SK-N-SH treated with all-trans-retinoic acid at 6 μM for 48 hours (cell line): ENCODE results near the gene GSG1L.

Experiments used
- ATAC-seq: fragments of 200-7000 bp; cut with Tn5 transposase; 3 replicates; pipeline ENCODE4 v1.9.1; 2020; ENCODE audit warnings: mild to moderate bottlenecking, moderate library complexity
- BACH2 ChIP-seq: fragments of 250-450 bp; sonication (Bioruptor Pico); IDR thresholded peaks from 2 replicates; pipeline ENCODE4 v1.9.0; 2021; ENCODE audit warnings: mild to moderate bottlenecking, borderline replicate concordance
- CSDC2 ChIP-seq: fragments of 250-450 bp; sonication (Bioruptor Pico); IDR thresholded peaks from 2 replicates; pipeline ENCODE4 v1.5.0; 2020; ENCODE audit warnings: mild to moderate bottlenecking, moderate library complexity
- ESRRG ChIP-seq: fragments of 250-450 bp; sonication (Bioruptor Pico); IDR thresholded peaks from 2 replicates; pipeline ENCODE4 v1.6.1; 2021; ENCODE audit warnings: mild to moderate bottlenecking
- ISL1 ChIP-seq: fragments of 250-450 bp; sonication (Bioruptor Pico); IDR thresholded peaks from 2 replicates; pipeline ENCODE4 v2.1.2; 2022; ENCODE audit warnings: mild to moderate bottlenecking, moderate library complexity
- OSR1 ChIP-seq: fragments of 250-450 bp; sonication (Bioruptor Pico); IDR thresholded peaks from 2 replicates; pipeline ENCODE4 v1.8.0; 2022; ENCODE audit warnings: moderate library complexity, mild to moderate bottlenecking, inconsistent platforms
- PPARA ChIP-seq: fragments of 250-450 bp; sonication (Bioruptor Pico); IDR thresholded peaks from 2 replicates; pipeline ENCODE4 v1.5.0; 2020; ENCODE audit warnings: mild to moderate bottlenecking, borderline replicate concordance
- RARB ChIP-seq: fragments of 250-450 bp; sonication (Bioruptor Pico); IDR thresholded peaks from 2 replicates; pipeline ENCODE4 v1.8.0; 2021; ENCODE audit warnings: mild to moderate bottlenecking, moderate library complexity
- SNAI2 ChIP-seq: fragments of 250-450 bp; sonication (Bioruptor Pico); IDR thresholded peaks from 2 replicates; pipeline ENCODE4 v1.5.0; 2020; ENCODE audit warnings: mild to moderate bottlenecking, moderate library complexity
- TCF4 ChIP-seq: fragments of 250-450 bp; sonication (Bioruptor Pico); IDR thresholded peaks from 2 replicates; pipeline ENCODE4 v1.8.0; 2021; ENCODE audit warnings: mild to moderate bottlenecking, moderate library complexity, borderline replicate concordance
- TOX ChIP-seq: fragments of 250-450 bp; sonication (Bioruptor Pico); IDR thresholded peaks from 2 replicates; pipeline ENCODE4 v1.8.0; 2021; ENCODE audit warnings: mild to moderate bottlenecking, moderate library complexity, borderline replicate concordance
- ZC3H10 ChIP-seq: fragments of 250-450 bp; sonication (Bioruptor Pico); IDR thresholded peaks from 2 replicates; pipeline ENCODE4 v1.5.1; 2021; ENCODE audit warnings: mild to moderate bottlenecking, moderate library complexity
- ZFP3 ChIP-seq: fragments of 250-450 bp; sonication (Bioruptor Pico); IDR thresholded peaks from 2 replicates; pipeline ENCODE4 v1.5.0; 2020; ENCODE audit warnings: mild to moderate bottlenecking, moderate library complexity
- ZFP30 ChIP-seq: fragments of 450-650 bp; formaldehyde crosslinking; IDR thresholded peaks from 2 replicates; pipeline ENCODE4 v1.5.0; 2022; ENCODE audit warnings: mild to moderate bottlenecking, moderate library complexity
- ZNF565 ChIP-seq: fragments of 450-650 bp; formaldehyde crosslinking; conservative IDR thresholded peaks from 2 replicates; pipeline ENCODE4 v1.5.0; 2020; ENCODE audit warnings: low read depth, mild to moderate bottlenecking, moderate library complexity
- ZNF70 ChIP-seq: fragments of 450-650 bp; formaldehyde crosslinking; IDR thresholded peaks from 2 replicates; pipeline ENCODE4 v1.5.0; 2020; ENCODE audit warnings: mild to moderate bottlenecking, moderate library complexity
- ZNF8 ChIP-seq: fragments of 450-650 bp; formaldehyde crosslinking; IDR thresholded peaks from 2 replicates; pipeline ENCODE4 v1.5.0; 2020; ENCODE audit warnings: mild to moderate bottlenecking, moderate library complexity
- TF ChIP-seq, protein P1 (sequence below): fragments of 250-450 bp; sonication (Bioruptor Pico); IDR thresholded peaks from 2 replicates; pipeline ENCODE4 v1.8.0; 2020; ENCODE audit warnings: mild to moderate bottlenecking, moderate library complexity, borderline replicate concordance
- TF ChIP-seq, protein P2 (sequence below): fragments of 250-450 bp; sonication (Bioruptor Pico); IDR thresholded peaks from 2 replicates; pipeline ENCODE4 v1.5.1; 2021; ENCODE audit warnings: mild to moderate bottlenecking, moderate library complexity
- TF ChIP-seq, protein P3 (sequence below): fragments of 250-450 bp; sonication (Bioruptor Pico); IDR thresholded peaks from 2 replicates; pipeline ENCODE4 v1.8.0; 2021; ENCODE audit warnings: low read depth, mild to moderate bottlenecking, moderate library complexity, borderline replicate concordance

GSG1L gene

DNA sequence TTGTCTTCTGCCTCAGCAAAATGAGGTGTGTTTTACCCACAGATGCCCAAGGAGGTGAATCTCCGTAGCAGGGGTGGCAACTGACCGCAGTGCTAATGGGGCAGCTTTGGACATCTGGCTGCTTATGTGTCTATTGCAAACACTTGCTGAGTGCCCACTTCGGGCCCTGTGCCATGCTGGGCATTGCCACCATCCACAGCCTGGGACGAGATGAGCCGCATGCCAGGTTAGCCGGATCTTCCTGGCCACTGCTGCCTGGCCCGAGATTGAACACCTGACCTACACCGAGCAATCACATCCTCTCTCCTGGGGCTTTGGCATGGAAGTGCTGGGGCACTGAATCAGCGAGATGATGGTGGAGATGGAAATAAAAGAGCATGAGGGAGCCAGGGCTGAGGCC is 238.7 kb downstream of the GSG1L start:
- TF ChIP-seq, protein P1, sequence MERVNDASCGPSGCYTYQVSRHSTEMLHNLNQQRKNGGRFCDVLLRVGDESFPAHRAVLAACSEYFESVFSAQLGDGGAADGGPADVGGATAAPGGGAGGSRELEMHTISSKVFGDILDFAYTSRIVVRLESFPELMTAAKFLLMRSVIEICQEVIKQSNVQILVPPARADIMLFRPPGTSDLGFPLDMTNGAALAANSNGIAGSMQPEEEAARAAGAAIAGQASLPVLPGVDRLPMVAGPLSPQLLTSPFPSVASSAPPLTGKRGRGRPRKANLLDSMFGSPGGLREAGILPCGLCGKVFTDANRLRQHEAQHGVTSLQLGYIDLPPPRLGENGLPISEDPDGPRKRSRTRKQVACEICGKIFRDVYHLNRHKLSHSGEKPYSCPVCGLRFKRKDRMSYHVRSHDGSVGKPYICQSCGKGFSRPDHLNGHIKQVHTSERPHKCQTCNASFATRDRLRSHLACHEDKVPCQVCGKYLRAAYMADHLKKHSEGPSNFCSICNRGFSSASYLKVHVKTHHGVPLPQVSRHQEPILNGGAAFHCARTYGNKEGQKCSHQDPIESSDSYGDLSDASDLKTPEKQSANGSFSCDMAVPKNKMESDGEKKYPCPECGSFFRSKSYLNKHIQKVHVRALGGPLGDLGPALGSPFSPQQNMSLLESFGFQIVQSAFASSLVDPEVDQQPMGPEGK (CRISPR knock-in tag), result no peak
- no peak for ATAC-seq

DNA sequence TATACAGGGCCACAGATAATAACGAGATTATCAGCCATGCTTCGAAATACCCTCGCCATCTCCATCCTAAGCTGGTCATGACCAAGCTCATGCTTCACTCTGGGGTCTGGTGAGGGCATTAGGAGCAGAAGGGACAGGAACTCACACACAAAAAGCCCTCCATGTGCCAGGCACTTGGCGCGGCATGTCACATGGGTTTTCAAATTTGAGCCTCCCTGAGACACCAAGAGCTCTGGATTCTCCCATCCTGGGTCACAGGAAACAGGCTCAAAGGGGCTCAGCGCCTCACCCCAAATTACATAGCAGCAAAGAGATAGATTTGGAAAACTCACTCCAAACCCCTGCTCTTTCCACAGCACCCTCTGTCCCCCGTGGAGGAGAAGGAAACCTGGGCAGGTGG is 239.5 kb downstream of the GSG1L start:
- TF ChIP-seq BACH2 (CRISPR knock-in tag) (no peak), SNAI2 (no peak)
- no peak for ATAC-seq

DNA sequence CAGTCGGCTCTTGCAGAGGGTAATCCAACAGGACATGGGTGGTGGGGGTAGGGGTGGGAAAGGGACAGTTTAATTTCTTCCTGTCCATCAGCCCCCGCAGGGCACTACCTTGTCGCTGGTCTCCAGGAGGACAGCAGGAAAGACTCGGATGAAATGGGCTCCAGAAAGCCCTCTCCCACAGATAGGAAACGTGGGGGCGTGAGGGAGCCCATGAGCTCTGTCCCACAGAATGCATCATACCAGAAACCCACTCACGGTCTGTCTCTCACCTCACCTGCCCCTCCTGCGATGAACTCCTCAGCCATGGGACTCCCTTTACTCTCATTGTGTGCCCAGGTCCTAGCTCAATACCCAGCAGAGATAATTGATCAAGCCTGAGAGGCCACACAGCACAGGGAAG is 240.1 kb downstream of the GSG1L start:
- ATAC-seq, result no peak
- TF ChIP-seq SNAI2 (no peak), ZNF70 (no peak), ISL1 (CRISPR knock-in tag) (no peak), ZC3H10 (CRISPR knock-in tag) (no peak), RARB (CRISPR knock-in tag) (no peak)

DNA sequence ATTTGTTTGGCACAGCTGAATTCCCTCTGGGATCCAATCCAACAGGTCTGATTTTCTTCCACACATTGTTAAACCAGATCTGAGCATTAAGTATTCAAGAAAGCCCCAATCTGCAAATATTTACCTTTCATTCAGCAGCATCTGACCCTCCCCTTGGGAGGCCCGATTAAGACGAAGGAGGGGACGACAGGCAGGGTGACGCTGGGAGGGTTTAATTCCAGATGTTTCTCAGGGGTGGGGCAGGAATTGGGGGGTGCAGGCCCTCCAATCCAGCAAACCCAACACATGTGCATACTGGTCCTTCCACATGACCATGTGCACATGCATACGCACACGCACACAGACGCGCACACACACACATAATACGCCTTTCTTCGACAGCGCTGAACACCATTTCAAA is 240.5 kb downstream of the GSG1L start:
- no peak for TF ChIP-seq TCF4 (CRISPR knock-in tag)
- TF ChIP-seq ESRRG (CRISPR knock-in tag), result no peak
- TF ChIP-seq OSR1 (CRISPR knock-in tag), result no peak
- no peak for TF ChIP-seq ZNF70
- no peak for TF ChIP-seq TOX (CRISPR knock-in tag)
- TF ChIP-seq ZNF8 (CRISPR knock-in tag), result no peak
- TF ChIP-seq ZC3H10 (CRISPR knock-in tag), result no peak
- TF ChIP-seq, protein P2, sequence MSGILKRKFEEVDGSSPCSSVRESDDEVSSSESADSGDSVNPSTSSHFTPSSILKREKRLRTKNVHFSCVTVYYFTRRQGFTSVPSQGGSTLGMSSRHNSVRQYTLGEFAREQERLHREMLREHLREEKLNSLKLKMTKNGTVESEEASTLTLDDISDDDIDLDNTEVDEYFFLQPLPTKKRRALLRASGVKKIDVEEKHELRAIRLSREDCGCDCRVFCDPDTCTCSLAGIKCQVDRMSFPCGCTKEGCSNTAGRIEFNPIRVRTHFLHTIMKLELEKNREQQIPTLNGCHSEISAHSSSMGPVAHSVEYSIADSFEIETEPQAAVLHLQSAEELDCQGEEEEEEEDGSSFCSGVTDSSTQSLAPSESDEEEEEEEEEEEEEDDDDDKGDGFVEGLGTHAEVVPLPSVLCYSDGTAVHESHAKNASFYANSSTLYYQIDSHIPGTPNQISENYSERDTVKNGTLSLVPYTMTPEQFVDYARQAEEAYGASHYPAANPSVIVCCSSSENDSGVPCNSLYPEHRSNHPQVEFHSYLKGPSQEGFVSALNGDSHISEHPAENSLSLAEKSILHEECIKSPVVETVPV (CRISPR knock-in tag), result no peak
- TF ChIP-seq, protein P1 (CRISPR knock-in tag), result no peak

DNA sequence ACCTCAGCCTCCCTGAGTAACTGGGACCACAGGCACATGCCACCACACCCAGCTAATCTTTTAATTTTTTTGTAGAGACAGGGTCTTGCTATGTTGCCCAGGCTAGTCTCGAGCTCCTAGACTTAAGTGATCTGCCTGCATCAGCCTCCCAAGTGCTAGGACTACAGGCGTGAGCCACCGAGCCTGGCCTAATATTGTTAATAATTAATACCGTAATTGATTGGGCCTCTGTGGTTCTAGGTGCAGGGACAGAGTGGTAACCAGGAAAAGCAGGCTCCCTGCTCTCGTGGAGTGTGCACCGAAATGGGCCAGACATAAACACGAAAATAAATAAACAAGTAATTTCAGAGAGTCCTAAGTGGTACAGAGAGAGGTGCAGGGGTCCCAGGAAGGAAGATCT is 241.0 kb downstream of the GSG1L start:
- no peak for TF ChIP-seq TCF4 (CRISPR knock-in tag)
- TF ChIP-seq, protein P3, sequence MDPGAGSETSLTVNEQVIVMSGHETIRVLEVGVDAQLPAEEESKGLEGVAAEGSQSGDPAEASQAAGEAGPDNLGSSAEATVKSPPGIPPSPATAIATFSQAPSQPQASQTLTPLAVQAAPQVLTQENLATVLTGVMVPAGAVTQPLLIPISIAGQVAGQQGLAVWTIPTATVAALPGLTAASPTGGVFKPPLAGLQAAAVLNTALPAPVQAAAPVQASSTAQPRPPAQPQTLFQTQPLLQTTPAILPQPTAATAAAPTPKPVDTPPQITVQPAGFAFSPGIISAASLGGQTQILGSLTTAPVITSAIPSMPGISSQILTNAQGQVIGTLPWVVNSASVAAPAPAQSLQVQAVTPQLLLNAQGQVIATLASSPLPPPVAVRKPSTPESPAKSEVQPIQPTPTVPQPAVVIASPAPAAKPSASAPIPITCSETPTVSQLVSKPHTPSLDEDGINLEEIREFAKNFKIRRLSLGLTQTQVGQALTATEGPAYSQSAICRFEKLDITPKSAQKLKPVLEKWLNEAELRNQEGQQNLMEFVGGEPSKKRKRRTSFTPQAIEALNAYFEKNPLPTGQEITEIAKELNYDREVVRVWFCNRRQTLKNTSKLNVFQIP, result no peak
- TF ChIP-seq ZFP30, result no peak
- TF ChIP-seq, protein P1 (CRISPR knock-in tag), result no peak
- no peak for TF ChIP-seq SNAI2
- no peak for ATAC-seq

More for the DNA sequence above, 240.5 kb downstream of the GSG1L start:
- ATAC-seq, result no peak

DNA sequence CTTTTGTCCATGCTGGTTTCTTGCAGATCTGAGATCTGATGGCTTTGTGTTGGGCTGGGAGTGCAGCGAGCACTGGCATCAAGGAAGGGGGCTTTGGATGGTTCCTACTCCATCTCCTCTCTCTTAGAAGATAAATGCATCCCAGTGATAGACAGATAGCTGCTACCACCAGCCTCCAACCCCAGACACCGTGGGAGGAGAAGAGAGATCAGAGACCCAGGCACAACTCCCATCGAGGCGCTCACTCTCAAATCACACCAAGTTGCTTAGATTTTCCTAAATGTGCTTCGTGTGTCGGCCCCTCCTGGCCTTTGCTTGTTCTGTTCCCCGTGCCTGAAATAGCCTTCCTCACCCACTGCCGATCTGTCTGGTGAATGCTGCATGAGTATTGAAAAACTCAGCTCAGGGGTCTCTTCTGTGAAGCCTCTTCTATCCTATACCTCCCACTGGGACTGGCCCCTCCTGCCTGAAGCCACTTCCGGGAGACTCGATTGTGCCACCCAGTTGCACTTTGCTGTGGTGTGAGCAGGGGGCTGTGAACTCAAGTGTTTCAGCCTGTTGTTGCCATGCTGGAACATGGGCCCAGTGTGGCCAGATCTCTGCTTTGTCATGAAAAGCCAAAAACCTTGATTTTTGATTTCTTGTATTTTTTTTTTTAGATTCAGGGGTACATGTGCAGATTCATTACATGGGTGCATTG is 242.7 kb downstream of the GSG1L start:
- TF ChIP-seq, protein P1 (CRISPR knock-in tag), result no peak
- TF ChIP-seq ZNF70 (no peak), ISL1 (CRISPR knock-in tag) (no peak), CSDC2 (CRISPR knock-in tag) (no peak), PPARA (no peak), TOX (CRISPR knock-in tag) (no peak), ZFP30 (no peak), ZFP3 (CRISPR knock-in tag) (no peak), SNAI2 (no peak), ZNF565 (CRISPR knock-in tag) (no peak), BACH2 (CRISPR knock-in tag) (no peak), TCF4 (CRISPR knock-in tag) (no peak)
- TF ChIP-seq, protein P2 (CRISPR knock-in tag), result no peak
- ATAC-seq, result no peak
